Stimulated activated CD8-positive, alpha-beta memory T cell treated with anti-CD3 and anti-CD28 coated beads, Interleukin-4, amount 100 ng/mL, for 24 hours (primary cell): ENCODE measurements around the gene FRAT1.
A peak's percentile ranks its signal among the peaks of the same experiment; 100 is the strongest.
"Not testable (repeated sequence)": the region's sequence is repeated elsewhere in the genome, so short reads cannot be mapped to it uniquely, and the experiment has no call there.

Source experiments
- DNase-seq: peaks from one replicate; pipeline ENCODE4 v3.0.0-alpha.2; 2020; ENCODE audit warnings: low read depth

FRAT1 gene

GRCh38 chr10:97318772-97319651 lies at the start of gene FRAT1:
Gene FRAT1, plus strand, starts transcription at chr10:97319271. Its CDS starts 183 bp downstream, at chr10:97319454.
- DNase-seq: peak; percentile 84

- no peak for DNase-seq
Observed at GRCh38 chr10:97270523-97271154, 48.4 kb upstream of the FRAT1 start.

- no peak for DNase-seq
Observed at GRCh38 chr10:97273700-97274099, 45.4 kb upstream of the FRAT1 start.

- DNase-seq: no peak
Observed at GRCh38 chr10:97274828-97275227, 44.2 kb upstream of the FRAT1 start.

GRCh38 chr10:97277551-97277950 lies 41.5 kb upstream of the FRAT1 start:
- no peak for DNase-seq

GRCh38 chr10:97278491-97278989 lies 40.5 kb upstream of the FRAT1 start:
- no peak for DNase-seq

GRCh38 chr10:97279121-97279815 lies 39.8 kb upstream of the FRAT1 start:
- no peak for DNase-seq

- no peak for DNase-seq
Observed at GRCh38 chr10:97280783-97281182, 38.3 kb upstream of the FRAT1 start.

- DNase-seq: not testable (repeated sequence)
Observed at GRCh38 chr10:97290076-97290475, 29.0 kb upstream of the FRAT1 start.

- DNase-seq: not testable (repeated sequence)
Observed at GRCh38 chr10:97290576-97291356, 28.3 kb upstream of the FRAT1 start.

- no peak for DNase-seq
Observed at GRCh38 chr10:97291357-97292096, 27.5 kb upstream of the FRAT1 start.

GRCh38 chr10:97292097-97292861 lies 26.8 kb upstream of the FRAT1 start, which contains the start of gene ARHGAP19:
Gene ARHGAP19, minus strand, starts transcription at chr10:97292637. Its CDS starts 10 bp downstream, at chr10:97292627.
- peak; percentile 84 for DNase-seq

GRCh38 chr10:97292862-97293198 lies 26.2 kb upstream of the FRAT1 start:
- no peak for DNase-seq

- no peak for DNase-seq
Observed at GRCh38 chr10:97297556-97298222, 21.4 kb upstream of the FRAT1 start.

- no peak for DNase-seq
Observed at GRCh38 chr10:97298223-97298571, 20.9 kb upstream of the FRAT1 start.

GRCh38 chr10:97300980-97301379 lies 18.1 kb upstream of the FRAT1 start:
- no peak for DNase-seq

GRCh38 chr10:97302088-97302791 lies 16.8 kb upstream of the FRAT1 start:
- no peak for DNase-seq

- no peak for DNase-seq
Observed at GRCh38 chr10:97307441-97307840, 11.6 kb upstream of the FRAT1 start.
